Amygdala (tissue), 56 donors: Measurements from ENCODE around the gene BRF1.
"Not testable (repeated sequence)": the region's sequence is repeated elsewhere in the genome, so short reads cannot be mapped to it uniquely, and the experiment has no call there.

Source experiments
- DNase-seq, 56 donors: peaks; one replicate each; lab custom pipeline; 2025; lab: John Stamatoyannopoulos, UW

BRF1 gene

GRCh38 chr14:105294142-105294597 is 6.6 kb downstream of the BRF1 start:
- peak in 22 of 56 donors; percentile 18 to 63 (median 44) for DNase-seq

DNA sequence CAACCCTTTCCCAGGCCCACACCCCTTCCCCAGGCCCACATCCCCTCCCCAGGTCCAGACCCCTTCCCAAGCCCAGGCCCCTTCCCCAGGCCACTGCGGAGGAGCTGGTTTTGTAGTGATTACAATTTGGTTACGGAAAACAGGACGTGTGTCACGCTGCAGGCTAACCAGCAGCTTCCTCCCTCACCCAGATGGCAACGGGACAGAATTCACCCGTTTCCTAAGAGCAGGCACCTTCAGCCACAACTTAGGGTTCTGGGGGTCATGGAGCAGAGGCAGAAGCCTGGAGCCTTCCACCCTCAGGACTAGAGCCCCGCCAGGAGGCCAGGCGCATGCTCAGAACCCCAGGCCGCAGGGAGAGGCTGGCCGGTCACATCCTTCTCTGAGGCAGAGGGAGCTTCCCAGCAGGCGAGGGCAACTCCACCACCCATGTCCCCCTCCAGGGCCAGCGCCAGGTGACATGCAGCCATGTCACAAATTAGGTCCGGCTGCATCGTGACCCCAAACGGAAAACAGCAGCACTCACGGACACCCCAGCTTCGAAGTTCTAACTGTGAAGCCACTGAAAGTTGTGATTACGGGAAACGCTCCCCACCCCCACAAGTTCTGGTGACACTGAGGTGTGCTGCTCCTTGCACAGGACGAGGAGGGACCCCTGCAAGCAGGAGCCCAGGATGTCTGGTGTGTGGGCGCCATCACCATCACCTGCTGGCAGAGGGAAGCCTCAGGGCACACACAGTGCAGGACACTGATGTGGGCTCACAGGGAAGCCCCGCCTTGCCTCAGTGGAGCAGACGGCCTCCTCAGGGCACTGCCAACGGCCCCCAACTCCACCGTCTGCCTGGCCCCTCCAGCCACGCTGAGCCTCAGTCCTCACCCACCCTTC is 7.7 kb downstream of the BRF1 start:
- no peak for DNase-seq

DNA sequence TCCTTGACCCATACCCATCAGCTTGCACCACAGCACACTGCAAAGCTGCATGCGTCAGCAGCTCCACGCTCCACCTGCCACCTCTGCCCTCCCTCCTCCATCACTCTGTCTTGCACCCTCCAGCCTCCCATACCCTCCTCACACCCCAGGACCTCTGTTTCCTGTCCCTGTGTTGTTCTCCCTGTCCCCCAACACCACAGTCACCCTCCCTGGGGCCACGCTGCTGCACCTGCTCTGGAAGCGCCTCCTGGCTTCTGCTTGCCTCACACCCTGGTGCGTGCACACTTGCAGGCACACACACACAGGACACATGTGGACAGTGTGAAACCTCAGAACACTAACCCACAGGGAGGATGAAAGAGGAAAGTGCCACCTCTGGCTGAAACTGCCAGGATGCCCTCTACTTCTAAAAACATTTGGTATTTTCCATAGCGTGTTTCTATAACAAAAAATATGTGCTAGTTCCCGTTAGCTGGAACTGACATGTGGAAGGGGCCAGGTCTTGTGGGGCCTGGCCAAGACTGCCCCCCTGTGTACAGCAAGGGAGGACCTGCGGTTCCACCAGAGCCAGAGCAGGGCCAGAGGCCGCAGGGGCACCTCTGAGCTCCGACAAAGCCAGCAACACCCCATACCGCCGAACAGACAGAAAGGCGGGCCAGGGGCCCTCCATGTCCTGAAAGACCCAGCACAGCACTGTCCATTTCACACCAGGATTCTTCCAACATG is 10.0 kb downstream of the BRF1 start:
- no peak for DNase-seq

DNA sequence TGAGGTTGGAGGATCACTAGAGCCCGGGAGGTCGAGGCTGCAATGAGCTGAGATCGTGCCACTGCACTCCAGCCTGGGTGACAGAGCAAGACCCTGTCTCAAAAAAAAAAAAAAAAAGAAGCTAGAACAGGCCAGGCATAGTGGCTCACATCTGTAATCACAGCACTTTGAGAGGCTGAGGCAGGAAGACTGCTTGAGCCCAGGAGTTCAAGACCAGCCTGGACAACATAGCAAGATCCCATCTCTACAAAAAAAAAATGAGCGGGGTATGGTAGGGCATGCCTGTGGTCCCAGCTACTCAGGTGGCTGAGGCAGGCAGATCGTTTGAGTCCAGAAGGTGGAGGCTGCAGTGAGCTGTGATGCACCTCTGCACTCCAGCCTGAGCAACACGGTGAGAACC is 11.9 kb downstream of the BRF1 start:
- DNase-seq = not testable (repeated sequence)

- no peak for DNase-seq
Measured at GRCh38 chr14:105287249-105288102, 13.3 kb downstream of the BRF1 start.

- DNase-seq = no peak
Measured at GRCh38 chr14:105286759-105287144, 14.0 kb downstream of the BRF1 start.

DNA sequence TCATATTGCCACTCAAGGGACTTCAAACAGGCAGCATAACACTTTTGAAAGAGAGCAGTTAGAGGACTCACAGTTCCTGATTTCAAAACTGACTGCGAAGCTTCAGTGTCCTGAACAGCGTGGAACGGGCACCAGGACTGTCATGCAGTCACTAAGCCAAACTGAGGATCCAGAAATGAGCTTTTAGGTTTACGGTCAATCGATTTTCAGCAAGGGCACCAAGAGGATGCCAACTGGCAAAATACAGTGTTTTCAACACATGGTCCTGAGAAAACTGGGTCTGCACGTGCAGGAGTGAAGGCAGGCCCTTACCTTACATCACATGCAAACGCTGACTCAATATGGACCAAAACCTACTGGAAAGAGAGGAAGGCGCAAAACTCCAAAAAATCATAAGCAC is 15.6 kb downstream of the BRF1 start:
- no peak for DNase-seq

- no peak for DNase-seq
Measured at GRCh38 chr14:105283899-105284298, 16.9 kb downstream of the BRF1 start.

DNA sequence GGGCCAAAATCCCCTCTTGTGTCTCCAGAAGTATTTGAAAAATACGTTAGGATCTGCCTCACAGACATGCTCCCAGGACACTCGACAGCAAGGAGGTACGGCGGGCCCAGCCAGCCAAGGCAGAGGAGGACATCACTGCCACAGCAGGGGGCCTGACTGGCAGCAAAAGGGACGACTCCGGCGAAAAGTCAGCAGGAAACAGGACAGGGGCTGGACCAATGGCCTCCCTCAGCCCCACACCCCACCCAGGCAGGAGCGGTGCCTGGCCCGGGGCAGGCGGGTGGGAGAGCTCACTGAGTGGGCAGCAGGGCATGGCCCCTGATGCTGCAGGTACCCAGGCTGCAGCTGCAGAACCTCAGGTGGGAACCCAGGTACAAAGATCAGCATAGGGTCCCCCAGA is 17.8 kb downstream of the BRF1 start:
- no peak for DNase-seq

DNA sequence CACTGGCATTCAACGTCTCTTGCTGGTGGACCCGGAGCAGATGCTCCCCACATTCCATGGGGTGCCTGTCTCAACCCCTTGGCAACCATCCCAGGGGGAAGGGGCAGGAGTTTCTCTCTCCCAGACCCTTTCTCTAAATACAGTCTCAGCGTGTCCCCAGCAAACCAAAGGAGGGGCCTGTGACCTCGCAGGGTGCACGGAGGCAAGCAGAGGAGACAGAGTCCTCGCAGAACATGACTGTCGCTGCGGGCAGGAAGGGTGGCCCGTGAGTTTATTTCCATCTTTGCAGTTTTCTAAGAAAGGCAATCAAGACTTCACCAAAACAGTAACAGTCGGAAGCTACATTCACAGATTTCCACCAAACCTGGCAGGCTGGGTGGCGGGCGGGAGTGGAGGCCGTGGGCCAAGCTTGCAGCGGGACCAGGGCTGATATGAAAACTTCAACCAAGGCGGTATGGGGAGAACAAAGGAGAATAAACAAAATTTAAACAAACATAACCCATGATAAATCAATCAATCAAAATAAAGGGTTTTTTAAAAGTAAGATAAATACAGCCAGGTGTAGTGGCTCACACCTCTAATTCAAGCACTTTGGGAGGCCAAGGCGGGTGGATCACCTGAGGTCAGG is 18.6 kb downstream of the BRF1 start:
- no peak for DNase-seq

DNA sequence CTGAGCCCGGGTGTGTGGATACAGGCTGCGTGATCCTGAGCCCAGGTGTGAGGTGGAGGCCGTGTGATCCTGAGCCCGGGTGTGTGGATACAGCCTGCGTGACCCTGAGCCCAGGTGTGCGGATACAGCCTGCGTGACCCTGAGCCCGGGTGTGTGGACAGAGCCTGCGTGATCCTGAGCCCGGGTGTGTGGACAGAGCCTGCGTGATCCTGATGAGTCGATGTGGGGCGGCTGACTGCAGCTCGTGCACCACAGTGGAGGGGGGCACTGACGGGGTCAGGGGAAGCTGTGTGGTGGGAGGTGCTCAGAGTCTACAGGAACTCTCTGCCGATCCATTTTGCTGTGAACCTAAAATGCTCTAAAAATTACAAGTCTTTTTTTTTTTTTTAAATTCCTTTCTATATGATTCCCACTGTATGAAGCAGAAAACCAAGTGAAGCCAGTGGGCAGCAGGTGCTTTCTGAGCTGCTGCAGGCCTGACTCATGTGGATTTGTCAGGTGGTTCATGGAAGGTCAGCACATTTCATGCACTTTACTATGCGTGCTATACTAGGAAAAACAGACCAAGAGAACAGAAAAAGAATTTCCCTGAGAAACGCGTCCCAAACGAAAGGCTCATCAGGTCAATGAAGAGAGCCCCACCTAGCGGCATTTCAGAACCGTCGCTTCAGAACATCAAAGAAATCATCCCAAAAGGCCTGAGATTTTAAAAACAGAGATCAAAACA is 19.3 kb downstream of the BRF1 start:
- DNase-seq = peak in 12 of 56 donors; percentile 10 to 57 (median 22)

DNA sequence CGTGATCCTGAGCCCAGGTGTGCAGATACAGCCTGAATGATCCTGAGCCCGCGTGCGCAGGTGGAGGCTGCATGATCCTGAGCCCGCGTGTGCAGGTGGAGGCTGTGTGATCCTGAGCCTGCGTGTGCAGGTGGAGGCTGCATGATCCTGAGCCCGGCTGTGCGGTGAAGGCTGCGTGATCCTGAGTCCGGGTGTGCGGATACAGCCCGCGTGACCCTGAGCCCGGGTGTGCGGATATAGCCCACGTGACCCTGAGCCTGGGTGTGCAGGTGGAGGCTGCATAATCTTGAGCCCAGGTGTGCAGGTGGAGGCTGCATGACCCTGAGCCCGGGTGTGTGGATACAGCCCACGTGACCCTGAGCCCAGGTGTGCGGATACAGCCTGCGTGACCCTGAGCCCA is 20.3 kb downstream of the BRF1 start:
- no peak for DNase-seq

- no peak for DNase-seq
Measured at GRCh38 chr14:105279642-105280361, 21.0 kb downstream of the BRF1 start.

GRCh38 chr14:105277448-105277847 is 23.4 kb downstream of the BRF1 start:
- not testable (repeated sequence) for DNase-seq

DNA sequence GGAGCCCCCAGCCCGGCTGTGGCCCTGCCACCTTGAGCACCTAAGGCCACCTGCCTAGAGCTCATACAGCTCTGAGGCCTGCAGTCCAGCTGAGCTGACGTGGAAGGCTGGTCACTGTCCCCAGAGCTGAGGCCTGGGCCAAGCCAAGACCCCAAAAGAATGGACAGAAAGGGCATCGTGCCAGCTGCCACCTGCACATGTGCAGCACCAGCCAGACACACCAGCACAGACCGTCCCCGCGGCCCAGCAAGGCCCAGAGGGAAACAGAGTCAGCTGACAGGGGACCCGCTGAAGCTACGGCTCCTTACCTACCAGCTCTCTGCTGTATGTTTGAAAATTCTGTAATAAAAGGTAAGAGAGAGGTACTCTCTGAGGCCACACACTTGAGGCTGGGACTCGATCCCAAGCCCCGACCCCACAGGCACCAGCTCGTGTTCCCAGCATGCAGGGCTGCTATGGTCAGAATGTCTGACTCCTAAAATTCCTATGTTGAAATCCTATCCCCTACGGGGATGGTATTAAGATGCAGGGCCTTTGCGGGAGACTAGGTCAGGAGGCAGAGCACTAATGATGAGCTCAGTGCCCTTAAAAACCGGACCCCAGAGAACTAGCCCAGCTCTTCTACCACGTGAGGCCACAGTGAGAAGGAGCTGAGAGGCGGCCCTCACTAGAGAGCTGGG is 25.4 kb downstream of the BRF1 start:
- DNase-seq = peak in 2 of 56 donors; percentile 11 to 24

DNA sequence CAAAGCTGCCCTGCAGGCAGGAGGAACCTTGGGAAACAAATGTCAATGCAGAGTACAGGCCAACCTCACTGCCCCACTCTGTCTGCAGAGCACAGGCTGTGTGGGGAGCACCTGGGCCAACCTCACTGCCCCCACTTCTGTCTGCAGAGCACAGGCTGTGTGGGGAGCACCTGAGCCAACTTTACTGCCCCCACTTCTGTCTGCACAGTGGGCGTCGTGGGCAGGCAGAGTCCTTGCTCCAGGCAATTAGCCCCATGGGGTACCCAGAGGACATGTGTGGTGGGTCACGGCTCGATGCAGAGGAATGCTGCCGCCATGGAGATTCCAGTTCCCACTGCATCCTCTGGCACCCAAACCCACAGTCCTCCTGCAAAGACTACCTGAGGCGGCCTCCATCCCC is 26.2 kb downstream of the BRF1 start:
- no peak for DNase-seq

GRCh38 chr14:105273062-105273461 is 27.7 kb downstream of the BRF1 start:
- DNase-seq = no peak

DNA sequence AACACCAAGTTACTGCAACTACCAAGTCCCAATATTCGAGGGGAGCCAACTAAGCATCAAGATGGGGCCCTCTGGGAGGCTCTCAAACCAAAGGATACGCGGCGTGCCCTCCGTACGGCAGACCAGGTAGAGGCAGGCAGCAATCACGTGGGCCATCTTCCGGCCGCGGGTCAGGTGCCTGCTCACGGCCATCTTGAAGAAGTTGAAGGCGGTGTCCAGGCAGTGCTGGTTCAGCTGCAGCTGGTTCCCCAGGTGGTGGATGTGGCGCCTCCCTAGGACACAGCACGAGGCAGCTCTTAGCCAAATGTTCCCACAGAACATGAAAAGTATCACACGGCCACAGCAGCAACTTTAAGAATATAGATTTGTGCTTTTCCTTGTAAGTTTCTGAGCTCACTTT is 28.2 kb downstream of the BRF1 start:
- DNase-seq = no peak
